HAP-1 (cell line): ENCODE data around the gene PCDHGB7.
"Not testable (repeated sequence)": the region's sequence is repeated elsewhere in the genome, so short reads cannot be mapped to it uniquely, and the experiment has no call there.

ENCODE experiments used
- DNase-seq, 2 experiments: peaks; one replicate each; pipeline ENCODE4 v3.0.0-alpha.2; 2016 to 2020; ENCODE audit warnings: low spot score in 2 of 2
- H3K27me3 ChIP-seq: fragments of 250-450 bp; sonication (Bioruptor Pico); 2 replicates; pipeline ENCODE4 v1.5.1; 2020; ENCODE audit warnings: low read depth, mild to moderate bottlenecking, moderate library complexity
- H3K36me3 ChIP-seq: fragments of 250-450 bp; sonication (Bioruptor Pico); replicated peaks from 2 replicates; pipeline ENCODE4 v1.5.1; 2020; ENCODE audit warnings: mild to moderate bottlenecking
- H3K4me1 ChIP-seq: fragments of 250-450 bp; sonication (Bioruptor Pico); 2 replicates; pipeline ENCODE4 v1.5.1; 2020; ENCODE audit warnings: mild to moderate bottlenecking
- H3K4me3 ChIP-seq: fragments of 250-450 bp; sonication (Bioruptor Pico); 2 replicates; pipeline ENCODE4 v1.5.1; 2020; ENCODE audit warnings: mild to moderate bottlenecking, moderate library complexity
- H3K9me3 ChIP-seq: fragments of 250-450 bp; sonication (Bioruptor Pico); 2 replicates; pipeline ENCODE4 v1.5.1; 2020; ENCODE audit warnings: mild to moderate bottlenecking, moderate library complexity
- in situ Hi-C: fragments of 300-500 bp; cut with MboI; formaldehyde crosslinking; loops from 3 replicates; pipeline ENCODE4 v1.14.3; 2020; ENCODE audit warnings: low sequenced_read_pairs, inconsistent platforms, mixed read lengths

The PCDHGB7 gene

DNA sequence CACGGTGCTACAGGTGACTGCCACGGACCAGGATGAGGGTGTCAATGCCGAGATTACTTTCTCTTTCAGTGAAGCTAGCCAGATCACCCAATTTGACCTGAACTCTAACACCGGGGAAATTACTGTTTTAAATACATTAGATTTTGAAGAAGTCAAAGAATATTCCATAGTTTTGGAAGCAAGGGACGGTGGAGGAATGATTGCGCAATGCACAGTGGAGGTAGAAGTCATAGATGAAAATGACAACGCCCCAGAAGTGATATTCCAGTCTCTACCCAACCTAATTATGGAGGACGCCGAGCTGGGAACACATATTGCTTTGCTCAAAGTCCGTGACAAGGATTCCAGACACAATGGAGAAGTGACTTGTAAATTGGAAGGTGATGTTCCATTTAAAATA is 28.8 kb upstream of the PCDHGB7 start:
- Histone ChIP-seq H3K4me1 (no peaks in the 10 kb centered on the region), H3K9me3 (no peaks in the 10 kb centered on the region), H3K27me3 (no peaks in the 10 kb centered on the region), H3K4me3 (no peak overlapping the region), H3K36me3 (no peaks in the 10 kb centered on the region)
- in situ Hi-C loops: no loop called here
- DNase-seq: no peak

DNA sequence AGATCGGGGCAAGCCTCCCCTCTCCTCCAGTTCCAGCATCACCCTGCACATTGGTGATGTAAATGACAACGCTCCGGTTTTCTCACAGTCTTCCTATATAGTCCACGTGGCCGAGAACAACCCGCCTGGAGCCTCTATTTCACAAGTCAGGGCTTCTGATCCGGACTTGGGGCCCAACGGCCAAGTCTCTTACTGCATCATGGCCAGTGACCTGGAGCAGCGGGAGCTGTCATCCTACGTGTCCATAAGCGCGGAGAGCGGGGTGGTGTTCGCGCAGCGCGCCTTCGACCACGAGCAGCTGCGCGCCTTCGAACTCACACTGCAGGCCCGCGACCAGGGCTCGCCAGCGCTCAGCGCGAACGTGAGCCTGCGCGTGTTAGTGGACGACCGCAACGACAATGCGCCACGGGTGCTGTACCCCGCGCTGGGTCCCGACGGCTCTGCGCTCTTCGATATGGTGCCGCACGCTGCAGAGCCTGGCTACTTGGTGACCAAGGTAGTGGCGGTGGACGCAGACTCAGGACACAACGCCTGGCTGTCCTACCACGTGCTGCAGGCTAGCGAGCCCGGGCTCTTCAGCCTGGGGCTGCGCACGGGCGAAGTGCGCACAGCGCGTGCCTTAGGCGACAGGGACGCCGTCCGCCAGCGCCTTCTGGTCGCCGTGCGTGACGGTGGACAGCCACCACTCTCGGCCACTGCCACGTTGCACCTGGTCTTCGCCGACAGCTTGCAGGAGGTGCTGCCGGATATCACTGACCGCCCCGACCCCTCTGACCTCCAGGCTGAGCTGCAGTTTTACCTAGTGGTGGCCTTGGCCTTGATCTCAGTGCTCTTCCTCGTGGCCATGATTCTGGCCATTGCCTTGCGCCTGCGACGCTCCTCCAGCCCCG is 28.1 kb upstream of the PCDHGB7 start:
- H3K4me3 ChIP-seq: no peak overlapping the region
- H3K4me1 ChIP-seq: no peaks in the 10 kb centered on the region
- no peaks in the 10 kb centered on the region for H3K36me3 ChIP-seq
- no peaks in the 10 kb centered on the region for H3K27me3 ChIP-seq
- DNase-seq: no peak
- no peaks in the 10 kb centered on the region for H3K9me3 ChIP-seq
- in situ Hi-C loops: no loop called here

DNA sequence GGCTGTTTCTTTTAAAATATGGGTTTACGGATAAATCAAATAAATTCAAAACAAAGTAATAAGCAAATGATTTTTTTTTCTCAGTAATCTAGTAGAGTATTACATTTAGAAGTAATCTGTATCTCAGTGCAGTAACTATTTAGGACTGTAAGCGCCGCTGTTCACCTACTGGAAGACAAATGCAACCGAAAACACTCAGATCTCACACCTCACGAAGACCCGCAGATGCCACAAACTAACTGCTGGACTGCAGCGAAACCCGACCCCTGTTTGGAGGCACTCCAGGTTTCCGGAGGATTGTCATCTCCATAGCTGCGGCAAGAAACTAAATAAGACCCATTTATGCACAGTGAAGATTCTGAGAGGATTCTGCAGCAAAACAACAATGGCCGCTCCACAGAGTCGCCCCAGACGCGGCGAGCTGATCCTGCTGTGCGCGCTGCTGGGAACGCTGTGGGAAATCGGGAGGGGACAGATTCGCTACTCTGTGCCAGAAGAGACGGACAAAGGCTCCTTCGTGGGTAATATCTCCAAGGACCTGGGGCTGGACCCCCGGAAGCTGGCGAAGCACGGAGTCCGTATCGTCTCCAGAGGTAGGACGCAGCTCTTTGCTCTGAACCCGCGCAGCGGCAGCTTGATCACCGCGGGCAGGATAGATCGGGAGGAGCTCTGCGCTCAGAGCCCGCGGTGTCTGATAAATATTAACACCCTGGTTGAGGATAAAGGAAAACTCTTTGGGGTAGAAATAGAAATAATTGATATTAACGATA is 24.9 kb upstream of the PCDHGB7 start, which contains the start of gene PCDHGA8:
Gene PCDHGA8, plus strand, starts transcription at position 205 of the 770 bp plus-strand sequence. Its CDS starts 181 bp downstream, at position 386.
- Histone ChIP-seq H3K4me3 (no peak within 1 kb of the TSS), H3K9me3 (no peaks in the 10 kb centered on the region), H3K27me3 (no peaks in the 10 kb centered on the region), H3K4me1 (no peaks in the 10 kb centered on the region), H3K36me3 (no peaks in the 10 kb centered on the region)
- in situ Hi-C loops: no loop called here
- no peak for DNase-seq

DNA sequence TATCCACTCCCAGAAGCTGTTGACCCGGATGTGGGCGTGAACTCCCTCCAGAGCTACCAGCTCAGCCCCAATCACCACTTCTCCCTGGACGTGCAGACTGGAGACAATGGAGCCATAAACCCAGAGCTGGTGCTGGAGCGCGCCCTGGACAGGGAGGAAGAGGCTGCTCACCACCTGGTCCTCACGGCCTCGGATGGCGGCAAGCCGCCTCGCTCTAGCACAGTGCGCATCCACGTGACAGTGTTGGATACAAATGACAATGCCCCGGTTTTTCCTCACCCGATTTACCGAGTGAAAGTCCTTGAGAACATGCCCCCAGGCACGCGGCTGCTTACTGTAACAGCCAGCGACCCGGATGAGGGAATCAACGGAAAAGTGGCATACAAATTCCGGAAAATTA is 24.2 kb upstream of the PCDHGB7 start:
- no peak overlapping the region for H3K4me3 ChIP-seq
- in situ Hi-C loops: no loop called here
- no peak for DNase-seq

DNA sequence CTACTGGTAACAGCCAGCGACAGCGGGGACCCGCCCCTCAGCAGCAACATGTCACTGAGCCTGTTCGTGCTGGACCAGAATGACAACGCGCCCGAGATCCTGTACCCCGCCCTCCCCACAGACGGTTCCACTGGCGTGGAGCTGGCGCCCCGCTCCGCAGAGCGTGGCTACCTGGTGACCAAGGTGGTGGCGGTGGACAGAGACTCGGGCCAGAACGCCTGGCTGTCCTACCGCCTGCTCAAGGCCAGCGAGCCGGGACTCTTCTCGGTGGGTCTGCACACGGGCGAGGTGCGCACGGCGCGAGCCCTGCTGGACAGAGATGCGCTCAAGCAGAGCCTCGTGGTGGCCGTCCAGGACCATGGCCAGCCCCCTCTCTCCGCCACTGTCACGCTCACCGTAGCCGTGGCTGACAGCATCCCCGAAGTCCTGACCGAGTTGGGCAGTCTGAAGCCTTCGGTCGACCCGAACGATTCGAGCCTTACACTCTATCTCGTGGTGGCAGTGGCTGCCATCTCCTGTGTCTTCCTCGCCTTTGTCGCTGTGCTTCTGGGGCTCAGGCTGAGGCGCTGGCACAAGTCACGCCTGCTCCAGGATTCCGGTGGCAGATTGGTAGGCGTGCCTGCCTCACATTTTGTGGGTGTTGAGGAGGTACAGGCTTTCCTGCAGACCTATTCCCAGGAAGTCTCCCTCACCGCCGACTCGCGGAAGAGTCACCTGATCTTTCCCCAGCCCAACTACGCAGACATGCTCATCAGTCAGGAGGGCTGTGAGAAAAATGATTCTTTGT is 22.9 kb upstream of the PCDHGB7 start:
- H3K27me3 ChIP-seq, DNase-seq, H3K36me3 ChIP-seq, H3K4me1 ChIP-seq, in situ Hi-C loops, H3K9me3 ChIP-seq, H3K4me3 ChIP-seq: not testable (repeated sequence)

More for the DNA sequence above, 24.2 kb upstream of the PCDHGB7 start:
- Histone ChIP-seq H3K4me1 (no peaks in the 10 kb centered on the region), H3K9me3 (no peaks in the 10 kb centered on the region), H3K27me3 (no peaks in the 10 kb centered on the region), H3K36me3 (no peaks in the 10 kb centered on the region)

DNA sequence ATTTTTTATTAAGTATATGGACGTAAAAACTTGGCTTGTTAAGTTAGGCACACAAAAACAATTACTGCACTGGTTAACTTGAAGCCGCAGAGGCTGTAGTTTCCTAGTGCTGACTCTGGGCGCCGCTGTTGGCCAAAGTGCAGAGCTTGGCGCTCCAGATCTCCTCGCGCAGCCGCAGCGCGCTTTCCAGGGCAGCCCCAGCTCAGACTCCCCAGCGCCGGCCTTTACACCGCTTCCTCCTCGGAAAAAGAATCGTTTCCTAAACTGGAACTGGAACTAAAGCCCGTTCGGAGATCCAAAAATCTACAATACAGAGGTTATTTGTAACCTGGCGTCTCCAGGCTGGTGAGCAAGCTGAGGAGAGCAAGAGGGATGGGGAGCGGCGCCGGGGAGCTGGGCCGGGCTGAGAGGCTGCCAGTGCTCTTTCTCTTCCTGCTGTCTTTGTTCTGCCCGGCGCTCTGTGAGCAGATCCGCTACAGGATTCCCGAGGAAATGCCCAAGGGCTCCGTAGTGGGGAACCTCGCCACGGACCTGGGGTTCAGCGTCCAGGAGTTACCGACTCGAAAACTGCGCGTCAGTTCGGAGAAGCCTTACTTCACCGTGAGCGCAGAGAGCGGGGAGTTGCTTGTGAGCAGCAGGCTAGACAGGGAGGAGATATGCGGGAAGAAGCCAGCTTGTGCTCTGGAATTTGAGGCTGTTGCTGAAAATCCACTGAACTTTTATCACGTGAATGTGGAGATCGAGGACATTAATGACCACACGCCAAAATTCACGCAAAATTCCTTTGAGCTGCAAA is 19.5 kb upstream of the PCDHGB7 start, which contains the start of gene PCDHGB5:
Gene PCDHGB5, plus strand, starts transcription at position 192 of the 796 bp plus-strand sequence. Its CDS starts 181 bp downstream, at position 373.
- H3K9me3 ChIP-seq, H3K4me3 ChIP-seq, H3K27me3 ChIP-seq, in situ Hi-C loops, H3K36me3 ChIP-seq, H3K4me1 ChIP-seq: not testable (repeated sequence)
- DNase-seq: peak in 1 of 2 experiments; percentile 6

DNA sequence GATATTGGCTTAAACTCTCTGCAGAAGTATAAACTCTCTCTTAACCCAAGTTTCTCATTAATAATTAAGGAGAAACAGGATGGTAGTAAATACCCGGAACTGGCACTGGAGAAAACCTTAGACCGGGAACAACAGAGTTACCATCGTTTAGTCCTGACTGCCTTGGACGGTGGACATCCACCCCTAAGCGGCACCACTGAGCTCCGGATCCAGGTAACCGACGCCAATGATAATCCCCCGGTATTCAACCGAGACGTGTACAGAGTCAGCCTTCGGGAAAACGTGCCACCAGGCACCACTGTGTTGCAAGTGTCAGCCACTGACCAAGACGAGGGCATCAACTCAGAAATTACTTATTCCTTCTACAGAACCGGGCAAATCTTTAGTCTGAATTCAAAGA is 18.9 kb upstream of the PCDHGB7 start:
- Histone ChIP-seq H3K27me3 (no peaks in the 10 kb centered on the region), H3K4me1 (no peaks in the 10 kb centered on the region), H3K36me3 (no peaks in the 10 kb centered on the region), H3K9me3 (no peaks in the 10 kb centered on the region), H3K4me3 (no peak overlapping the region)
- no peak for DNase-seq
- in situ Hi-C loops: no loop called here

DNA sequence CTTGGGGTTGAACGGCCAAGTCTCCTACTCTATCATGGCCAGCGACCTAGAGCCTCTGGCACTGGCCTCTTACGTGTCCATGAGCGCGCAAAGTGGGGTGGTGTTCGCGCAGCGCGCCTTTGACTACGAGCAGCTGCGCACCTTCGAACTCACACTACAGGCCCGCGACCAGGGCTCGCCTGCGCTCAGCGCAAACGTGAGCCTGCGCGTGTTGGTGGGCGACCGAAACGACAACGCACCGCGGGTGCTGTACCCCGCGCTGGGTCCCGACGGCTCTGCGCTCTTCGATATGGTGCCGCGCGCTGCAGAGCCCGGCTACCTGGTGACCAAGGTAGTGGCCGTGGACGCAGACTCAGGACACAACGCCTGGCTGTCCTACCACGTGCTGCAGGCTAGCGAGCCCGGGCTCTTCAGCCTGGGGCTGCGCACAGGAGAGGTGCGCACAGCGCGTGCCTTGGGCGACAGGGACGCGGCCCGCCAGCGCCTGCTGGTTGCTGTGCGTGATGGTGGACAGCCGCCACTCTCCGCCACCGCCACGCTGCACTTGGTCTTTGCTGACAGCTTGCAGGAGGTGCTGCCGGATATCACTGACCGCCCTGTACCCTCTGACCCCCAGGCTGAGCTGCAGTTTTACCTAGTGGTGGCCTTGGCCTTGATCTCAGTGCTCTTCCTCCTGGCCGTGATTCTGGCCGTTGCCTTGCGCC is 17.8 kb upstream of the PCDHGB7 start:
- no peaks in the 10 kb centered on the region for H3K36me3 ChIP-seq
- no peaks in the 10 kb centered on the region for H3K27me3 ChIP-seq
- no peaks in the 10 kb centered on the region for H3K9me3 ChIP-seq
- DNase-seq: no peak
- H3K4me1 ChIP-seq: no peaks in the 10 kb centered on the region
- no peak overlapping the region for H3K4me3 ChIP-seq
- in situ Hi-C loops: no loop called here

DNA sequence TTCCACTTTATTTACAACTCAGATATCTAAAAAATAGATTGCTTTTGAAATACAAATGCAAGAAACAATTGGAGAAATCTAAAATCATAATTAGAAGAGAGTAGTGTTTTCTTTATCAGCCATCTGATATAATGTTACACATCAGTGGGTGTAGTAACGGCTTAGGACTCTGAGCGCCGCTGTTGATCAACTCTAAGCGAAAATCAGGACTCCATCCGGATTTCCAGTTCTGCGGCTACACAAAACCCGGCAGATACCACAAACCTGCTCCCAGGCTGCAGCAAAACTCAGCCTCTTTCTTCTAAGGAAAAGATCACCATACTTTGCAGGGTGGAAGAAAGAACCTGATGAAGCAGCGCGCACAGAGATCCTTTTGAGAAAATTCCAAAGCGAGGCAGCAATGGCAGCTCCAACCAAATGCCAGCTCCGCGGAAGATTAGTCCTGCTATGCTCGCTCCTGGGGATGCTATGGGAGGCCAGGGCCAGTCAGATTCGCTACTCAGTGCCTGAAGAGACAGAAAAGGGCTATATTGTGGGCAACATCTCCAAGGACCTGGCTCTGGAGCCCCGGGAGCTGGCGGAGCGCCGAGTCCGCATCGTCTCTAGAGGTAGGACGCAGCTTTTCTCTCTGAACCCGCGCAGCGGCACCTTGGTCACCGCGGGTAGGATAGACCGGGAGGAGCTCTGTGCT is 14.8 kb upstream of the PCDHGB7 start, which contains the start of gene PCDHGA9:
Gene PCDHGA9, plus strand, starts transcription at position 226 of the 691 bp plus-strand sequence. Its CDS starts 175 bp downstream, at position 401.
- H3K36me3 ChIP-seq: no peaks in the 10 kb centered on the region
- H3K27me3 ChIP-seq: no peaks in the 10 kb centered on the region
- H3K4me3 ChIP-seq: no peak within 1 kb of the TSS
- DNase-seq: peak in 1 of 2 experiments; percentile 27
- no peaks in the 10 kb centered on the region for H3K4me1 ChIP-seq
- H3K9me3 ChIP-seq: no peaks in the 10 kb centered on the region
- in situ Hi-C loops: no loop called here

DNA sequence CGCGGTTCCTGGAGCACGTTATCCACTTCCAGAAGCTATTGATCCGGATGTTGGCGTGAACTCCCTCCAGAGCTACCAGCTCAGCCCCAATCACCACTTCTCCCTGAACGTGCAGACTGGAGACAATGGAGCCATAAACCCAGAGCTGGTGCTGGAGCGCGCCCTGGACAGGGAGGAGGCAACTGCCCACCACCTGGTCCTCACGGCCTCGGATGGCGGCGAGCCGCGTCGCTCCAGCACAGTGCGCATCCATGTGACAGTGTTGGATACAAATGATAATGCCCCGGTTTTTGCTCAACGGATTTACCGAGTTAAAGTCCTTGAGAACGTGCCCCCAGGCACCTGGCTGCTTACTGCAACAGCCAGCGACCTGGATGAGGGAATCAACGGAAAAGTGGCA is 14.1 kb upstream of the PCDHGB7 start:
- Histone ChIP-seq H3K27me3 (no peaks in the 10 kb centered on the region), H3K4me1 (no peaks in the 10 kb centered on the region), H3K36me3 (no peaks in the 10 kb centered on the region), H3K9me3 (no peaks in the 10 kb centered on the region), H3K4me3 (no peak overlapping the region)
- no peak for DNase-seq
- in situ Hi-C loops: no loop called here

DNA sequence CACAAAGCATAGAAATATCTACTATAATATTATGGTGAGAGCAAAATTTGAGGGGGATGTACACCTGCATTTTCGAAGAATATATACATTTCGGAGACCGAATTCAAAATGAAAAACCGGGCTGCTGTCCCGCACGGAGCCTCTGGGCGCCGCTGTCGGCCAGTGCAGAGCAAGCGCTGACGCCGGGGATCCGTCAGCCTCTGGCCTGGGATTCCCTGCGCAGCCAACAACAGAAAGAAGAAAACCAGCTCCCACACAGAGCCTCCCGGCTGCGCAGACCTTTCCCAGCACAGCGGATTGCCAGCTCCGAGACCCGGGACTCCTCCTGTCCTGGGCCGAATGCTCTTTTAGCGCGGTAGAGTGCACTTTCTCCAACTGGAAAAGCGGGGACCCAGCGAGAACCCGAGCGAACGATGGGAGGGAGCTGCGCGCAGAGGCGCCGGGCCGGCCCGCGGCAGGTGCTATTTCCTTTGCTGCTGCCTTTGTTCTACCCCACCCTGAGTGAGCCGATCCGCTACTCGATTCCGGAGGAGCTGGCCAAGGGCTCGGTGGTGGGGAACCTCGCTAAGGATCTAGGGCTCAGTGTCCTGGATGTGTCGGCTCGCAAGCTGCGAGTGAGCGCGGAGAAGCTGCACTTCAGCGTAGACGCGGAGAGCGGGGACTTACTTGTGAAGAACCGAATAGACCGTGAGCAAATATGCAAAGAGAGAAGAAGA is 9.5 kb upstream of the PCDHGB7 start, which contains the start of gene PCDHGB6:
Gene PCDHGB6, plus strand, starts transcription at position 232 of the 716 bp plus-strand sequence. Its CDS starts 182 bp downstream, at position 414.
- in situ Hi-C loops, H3K36me3 ChIP-seq, H3K4me3 ChIP-seq, H3K27me3 ChIP-seq, H3K4me1 ChIP-seq, H3K9me3 ChIP-seq: not testable (repeated sequence)
- peak in 1 of 2 experiments; percentile 7 for DNase-seq
